K562 (cell line): ENCODE measurements around the gene UBA7. TPM values are rescaled to one million over a fixed set of nuclear protein-coding genes. Genes with fewer than 3 reads are reported as not detected.
A peak's percentile ranks its signal among the peaks of the same experiment; 100 is the strongest.

ENCODE experiments used
- CHD7 ChIP-seq: fragments of 200-600 bp; sonication (generic); IDR thresholded peaks from one replicate; pipeline ENCODE4 v1.6.1; 2012; ENCODE audit warnings: mild to moderate bottlenecking, low read depth, low read length, inconsistent platforms
- COPS2 ChIP-seq: fragments of 450-650 bp; conservative IDR thresholded peaks from 2 replicates; pipeline ENCODE4 v1.6.1; 2016; ENCODE audit warnings: mild to moderate bottlenecking, moderate library complexity
- E2F1 ChIP-seq: sonication (generic); formaldehyde crosslinking; IDR thresholded peaks from 2 replicates; pipeline ENCODE4 v1.8.1; 2023; ENCODE audit warnings: mild to moderate bottlenecking, missing genetic modification reagents, moderate library complexity
- FOXM1 ChIP-seq, 2 experiments: fragments of 450-650 bp in 1 of 2; sonication (generic) in 1 of 2; formaldehyde crosslinking in 1 of 2; IDR thresholded peaks; 2 replicates each; pipeline versions ENCODE4 v1.6.1 to v1.9.0; 2017 to 2022; ENCODE audit warnings: low read depth in 2 of 2, mild to moderate bottlenecking in 2 of 2, missing genetic modification reagents in 1 of 2, moderate library complexity in 1 of 2
- FOXP1 ChIP-seq: sonication (generic); formaldehyde crosslinking; IDR thresholded peaks from 2 replicates; pipeline ENCODE4 v1.8.0; 2022; ENCODE audit warnings: mild to moderate bottlenecking, missing genetic modification reagents
- GABPA ChIP-seq: fragments of 200-800 bp; sonication (Bioruptor generic); conservative IDR thresholded peaks from 2 replicates; pipeline ENCODE4 v1.6.1; 2016; ENCODE audit warnings: low read depth, missing genetic modification characterization, missing compliant biosample characterization
- GTF2F1 ChIP-seq: IDR thresholded peaks from 2 replicates; pipeline ENCODE4 v1.6.1; 2011; ENCODE audit warnings: low read depth, low read length, improper control_type of control experiment
- RBM39 ChIP-seq: fragments of 200-400 bp; formaldehyde crosslinking; optimal IDR thresholded peaks from 2 replicates; pipeline ENCODE3; 2018; ENCODE audit warnings: low read depth, low read length
- SMARCE1 ChIP-seq: fragments of 450-650 bp; IDR thresholded peaks from 2 replicates; pipeline ENCODE4 v1.7.1; 2016; ENCODE audit warnings: mild to moderate bottlenecking
- ZBTB43 ChIP-seq: sonication (generic); formaldehyde crosslinking; IDR thresholded peaks from 2 replicates; pipeline ENCODE4 v1.8.0; 2023; ENCODE audit warnings: mild to moderate bottlenecking, missing genetic modification reagents
- polyA plus RNA-seq, 8 experiments: library from polyadenylated mRNA; depleted of rRNA in 4 of 8; stranded (reverse) in 5 of 8; unstranded in 3 of 8; fragments of >200 nt; fragmentation: Nextera tagmentation in 2 of 8; fragmentation: Illumina TruSeq in 1 of 8; extraction: Ambion mirVana in 2 of 8; extraction: Trizol in 1 of 8; gene quantifications; 2 replicates each; pipeline versions ENCODE4 v1.2.1 to v1.2.3, GENCODE V29; 2011 to 2014; ENCODE audit warnings: inconsistent platforms in 1 of 8, missing spikeins in 1 of 8
- total RNA-seq, 7 experiments: library from RNA; depleted of rRNA in 6 of 7; stranded (reverse); fragments of >200 nt in 6 of 7; fragmentation: Illumina TruSeq in 2 of 7; extraction: Trizol in 2 of 7; gene quantifications; 2 replicates each; pipeline versions ENCODE4 v1.2.1 to v1.2.3, GENCODE V29; 2011 to 2021; ENCODE audit warnings: low replicate concordance in 1 of 7
- TF ChIP-seq, protein P1 (sequence below): fragments of 450-650 bp; IDR thresholded peaks from 2 replicates; pipeline ENCODE4 v1.6.1; 2016; ENCODE audit warnings: antibody characterized with exemption

The UBA7 gene
- total and polyA plus RNA-seq, 9 of the 15 experiments (the other 6 are each of a cell fraction or from before 2014, with no cell fraction given) = 0.17 to 3.3 (median 2.0) TPM

DNA sequence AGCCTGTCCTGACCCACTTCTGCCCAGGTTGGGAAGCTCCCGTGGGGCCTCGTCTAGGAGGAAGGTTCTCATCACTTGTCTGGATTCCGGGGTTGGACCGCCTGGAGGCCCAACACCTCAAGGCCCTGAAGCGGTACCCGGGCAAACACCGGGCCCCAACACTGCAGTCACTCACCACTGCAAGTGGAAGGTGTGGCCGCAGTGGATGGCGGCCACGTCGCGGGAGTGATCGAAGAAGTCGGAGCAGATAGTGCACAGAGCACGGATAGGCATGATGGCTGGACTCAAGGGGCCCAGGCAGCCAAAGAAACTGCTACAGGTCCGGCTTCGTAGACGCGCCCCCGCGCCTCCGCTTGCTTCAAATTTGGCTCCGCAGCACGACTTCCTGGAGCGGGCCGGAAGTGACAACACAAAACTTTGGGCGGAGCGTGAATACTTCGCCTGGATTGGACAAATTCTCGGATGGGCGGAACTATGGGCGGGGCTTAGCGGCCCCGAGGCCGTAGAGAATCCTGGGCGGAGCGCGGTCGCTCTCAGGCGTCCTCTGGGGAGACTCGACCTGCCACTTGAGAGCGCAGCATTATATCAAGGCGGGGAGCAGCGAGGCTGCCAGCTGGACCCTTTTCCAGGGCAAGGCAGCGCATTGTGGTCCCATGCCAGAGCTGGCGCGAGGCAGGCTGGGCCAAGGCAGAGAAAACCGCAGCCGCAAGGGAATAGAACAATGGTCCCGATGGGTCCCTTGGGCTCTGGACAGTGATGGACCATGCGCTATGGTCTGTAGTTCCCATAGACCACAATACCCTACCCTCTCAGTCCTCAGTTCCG, 42.6 kb upstream of the UBA7 start, which contains the start of gene TRAIP (continued):
- TF ChIP-seq FOXM1 (IDR thresholded peaks at IDR 0.05; ENCODE audit: low read depth) = no peak
- TF ChIP-seq FOXM1 (CRISPR knock-in tag; IDR thresholded peaks at IDR 0.05; ENCODE audit: low read depth) = no peak
- peak; percentile 96 for TF ChIP-seq GABPA (tag)
- no peak for TF ChIP-seq GTF2F1
- no peak for TF ChIP-seq RBM39
- no peak for TF ChIP-seq CHD7
- TF ChIP-seq COPS2 = no peak
- TF ChIP-seq FOXP1 (CRISPR knock-in tag) = no peak
- no peak for TF ChIP-seq SMARCE1
- no peak for TF ChIP-seq E2F1 (CRISPR knock-in tag)
- no peak for TF ChIP-seq ZBTB43 (CRISPR knock-in tag)
- TF ChIP-seq, protein P1, sequence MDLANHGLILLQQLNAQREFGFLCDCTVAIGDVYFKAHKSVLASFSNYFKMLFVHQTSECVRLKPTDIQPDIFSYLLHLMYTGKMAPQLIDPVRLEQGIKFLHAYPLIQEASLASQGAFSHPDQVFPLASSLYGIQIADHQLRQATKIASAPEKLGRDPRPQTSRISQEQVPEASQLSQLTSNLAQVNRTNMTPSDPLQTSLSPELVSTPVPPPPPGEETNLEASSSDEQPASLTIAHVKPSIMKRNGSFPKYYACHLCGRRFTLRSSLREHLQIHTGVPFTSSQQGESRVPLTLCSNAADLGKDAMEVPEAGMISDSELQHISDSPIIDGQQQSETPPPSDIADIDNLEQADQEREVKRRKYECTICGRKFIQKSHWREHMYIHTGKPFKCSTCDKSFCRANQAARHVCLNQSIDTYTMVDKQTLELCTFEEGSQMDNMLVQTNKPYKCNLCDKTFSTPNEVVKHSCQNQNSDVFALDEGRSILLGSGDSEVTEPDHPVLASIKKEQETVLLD = no peak
